GM19035 (cell line): ENCODE results near the gene DLGAP1.
"Not testable (repeated sequence)": the region's sequence is repeated elsewhere in the genome, so short reads cannot be mapped to it uniquely, and the experiment has no call there.

Experiments used
- ATAC-seq: cut with Tn5 transposase; IDR thresholded peaks from one replicate; pipeline ENCODE4 v1.9.1; 2021; ENCODE audit not compliant: unreplicated experiment

Gene DLGAP1

GRCh38 chr18:4455113-4455811, at the start of gene DLGAP1:
Gene DLGAP1 (minus strand): TSS chr18:4455307.
- ATAC-seq: no peak

- ATAC-seq: not testable (repeated sequence)
Measured at GRCh38 chr18:4494703-4495284, 39.7 kb upstream of the DLGAP1 start.

- ATAC-seq: no peak
Measured at GRCh38 chr18:4468511-4468910, 13.4 kb upstream of the DLGAP1 start.

GRCh38 chr18:4454537-4455112, 482 bp downstream of the DLGAP1 start:
- ATAC-seq: no peak

GRCh38 chr18:4453874-4454536, 1.1 kb downstream of the DLGAP1 start:
- no peak for ATAC-seq

- no peak for ATAC-seq
Measured at GRCh38 chr18:4453567-4453873, 1.6 kb downstream of the DLGAP1 start.

- no peak for ATAC-seq
Measured at GRCh38 chr18:4450065-4450658, 4.9 kb downstream of the DLGAP1 start.

- ATAC-seq: no peak
Measured at GRCh38 chr18:4445902-4446301, 9.2 kb downstream of the DLGAP1 start.

- no peak for ATAC-seq
Measured at GRCh38 chr18:4444306-4444705, 10.8 kb downstream of the DLGAP1 start.

GRCh38 chr18:4441098-4441497, 14.0 kb downstream of the DLGAP1 start:
- no peak for ATAC-seq

GRCh38 chr18:4438938-4439337, 16.2 kb downstream of the DLGAP1 start:
- no peak for ATAC-seq

GRCh38 chr18:4433717-4434116, 21.4 kb downstream of the DLGAP1 start:
- no peak for ATAC-seq

- no peak for ATAC-seq
Measured at GRCh38 chr18:4430836-4431235, 24.3 kb downstream of the DLGAP1 start.

GRCh38 chr18:4417714-4418113, 37.4 kb downstream of the DLGAP1 start:
- ATAC-seq: no peak

GRCh38 chr18:4416976-4417375, 38.1 kb downstream of the DLGAP1 start:
- no peak for ATAC-seq

- ATAC-seq: no peak
Measured at GRCh38 chr18:4412286-4412685, 42.8 kb downstream of the DLGAP1 start.

GRCh38 chr18:4406856-4407255, 48.3 kb downstream of the DLGAP1 start:
- no peak for ATAC-seq

- no peak for ATAC-seq
Measured at GRCh38 chr18:4405965-4406364, 49.1 kb downstream of the DLGAP1 start.

- ATAC-seq: no peak
Measured at GRCh38 chr18:4403836-4404235, 51.3 kb downstream of the DLGAP1 start.

GRCh38 chr18:4400911-4401310, 54.2 kb downstream of the DLGAP1 start:
- ATAC-seq: no peak

GRCh38 chr18:4399929-4400328, 55.2 kb downstream of the DLGAP1 start:
- ATAC-seq: no peak

GRCh38 chr18:4394700-4395099, 60.4 kb downstream of the DLGAP1 start:
- ATAC-seq: no peak
